ENCODE data around the gene CER1.
A peak's percentile ranks its signal among the peaks of the same experiment; 100 is the strongest.

The CER1 gene

GRCh38 chr9:14722391-14723035 lies at the start of gene CER1:
Gene CER1 (minus strand): TSS chr9:14722733. CDS start chr9:14722672, 61 bp downstream.
- DNase-seq: no peak

- DNase-seq: no peak
Observed at GRCh38 chr9:14770592-14770991, 48.1 kb upstream of the CER1 start.

DNA sequence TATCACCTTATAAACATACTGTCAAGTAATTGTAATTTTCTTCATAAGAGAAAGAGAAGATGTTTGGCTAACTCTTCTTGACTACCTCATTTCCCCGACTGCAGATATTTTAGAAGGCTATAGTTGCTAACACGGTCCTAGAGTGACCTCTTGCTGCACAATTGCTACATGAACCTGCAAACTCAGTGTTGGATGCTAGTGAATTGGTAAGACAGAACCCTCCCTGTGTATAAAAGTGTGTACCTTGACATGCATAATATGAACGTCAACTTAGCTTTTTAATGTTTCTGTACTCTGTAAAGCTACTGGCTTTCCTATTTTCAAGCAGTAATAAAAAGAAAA lies 46.7 kb upstream of the CER1 start:
- peak; percentile 20 for DNase-seq

DNA sequence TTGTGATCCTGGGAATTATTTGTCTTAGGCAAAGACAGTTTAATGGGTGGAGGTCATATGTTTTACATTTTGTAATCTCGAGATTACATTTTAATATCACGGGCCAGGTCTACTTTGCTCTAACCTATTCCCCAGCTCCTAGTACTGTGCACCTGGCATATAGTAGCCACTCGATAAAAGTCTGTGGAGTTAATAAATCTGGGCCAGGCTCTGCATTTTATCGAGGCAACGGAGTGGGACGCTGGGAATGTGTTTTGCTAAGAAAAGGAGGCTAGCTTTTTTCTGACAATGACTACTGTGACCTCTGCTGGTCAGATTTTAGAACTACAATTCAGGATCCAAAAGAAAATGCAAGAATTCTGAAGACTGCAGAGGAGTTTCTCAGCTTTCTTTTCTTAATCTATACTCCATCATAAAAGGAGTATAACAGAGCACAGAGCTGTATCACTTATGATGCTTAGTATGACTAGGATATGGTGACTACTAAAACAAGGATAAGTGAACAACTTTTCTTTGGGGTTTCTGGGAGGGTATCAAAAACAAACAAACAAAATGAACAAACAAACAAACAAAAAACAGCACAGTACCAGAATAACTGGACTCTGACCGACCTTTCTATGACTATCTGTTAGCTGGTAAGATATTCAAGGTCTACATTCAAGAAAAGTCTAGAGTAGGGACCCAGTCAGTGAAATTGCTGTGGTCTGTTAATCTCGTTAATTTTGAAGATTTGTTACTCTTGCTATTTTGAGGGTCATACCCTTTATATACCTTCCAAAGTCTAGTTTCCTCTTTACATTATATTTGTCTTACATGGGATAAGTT lies 46.1 kb upstream of the CER1 start:
- peak; percentile 30 for DNase-seq

DNA sequence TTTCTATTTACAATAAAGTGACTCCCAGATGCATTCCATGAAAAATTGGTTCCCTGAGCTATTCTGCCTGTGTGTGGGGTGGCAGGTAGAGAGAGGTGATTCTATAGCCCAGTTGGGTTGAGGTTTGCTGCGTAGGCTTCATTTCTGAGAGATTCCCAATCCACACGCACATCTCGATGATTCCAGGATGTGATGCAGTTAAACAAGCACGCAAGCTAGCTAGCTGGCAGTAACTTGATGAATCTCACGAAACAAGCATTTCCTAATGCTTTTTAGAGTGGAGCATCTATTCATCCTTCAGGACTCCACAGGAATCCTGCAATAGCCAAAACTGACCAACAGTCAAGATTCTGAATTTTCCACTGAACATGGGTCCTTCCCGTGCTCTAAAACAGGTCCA lies 43.8 kb upstream of the CER1 start:
- DNase-seq: no peak

DNA sequence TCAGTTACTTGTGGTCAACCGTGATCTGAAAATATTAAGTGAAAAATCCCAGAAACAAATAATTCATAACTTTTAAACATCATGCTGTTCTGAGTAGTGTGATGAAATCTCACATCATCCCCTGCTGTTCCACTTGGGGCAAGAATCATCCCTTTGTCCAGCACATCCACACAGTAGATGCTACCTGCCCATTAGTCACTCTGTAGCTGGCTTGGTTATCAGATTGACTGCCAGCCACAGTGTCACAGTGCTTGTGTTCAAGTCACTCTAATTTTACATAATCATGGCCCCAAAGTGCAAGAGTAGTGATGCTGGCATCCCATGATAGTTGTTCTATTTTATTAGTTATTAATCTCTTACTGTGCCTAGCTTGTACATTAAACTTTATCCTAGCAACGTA lies 39.1 kb upstream of the CER1 start:
- no peak for DNase-seq

GRCh38 chr9:14760060-14760459 lies 37.5 kb upstream of the CER1 start:
- DNase-seq: no peak

DNA sequence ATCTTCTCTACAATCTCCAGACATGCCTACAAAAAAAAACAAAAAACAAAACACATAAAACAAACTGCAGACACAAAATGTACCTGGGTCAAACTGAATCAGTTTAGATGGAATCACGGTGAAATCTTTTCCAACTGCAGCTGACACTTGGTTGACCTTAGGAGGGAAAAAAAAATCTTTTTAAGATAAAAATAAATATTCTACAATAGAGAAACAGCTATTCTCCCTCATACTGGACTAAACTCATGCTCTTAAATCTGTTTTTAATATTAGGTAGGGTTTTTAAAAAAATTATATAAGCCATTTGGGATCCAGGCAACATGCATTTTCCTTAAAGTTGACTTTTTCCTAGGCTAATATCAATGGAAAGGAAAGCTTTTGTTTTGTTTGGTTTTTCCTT lies 33.8 kb upstream of the CER1 start:
- DNase-seq: no peak

GRCh38 chr9:14752871-14753270 lies 30.3 kb upstream of the CER1 start:
- peak; percentile 30 for DNase-seq

GRCh38 chr9:14752271-14752670 lies 29.7 kb upstream of the CER1 start:
- DNase-seq: peak; percentile 16

GRCh38 chr9:14750821-14751220 lies 28.3 kb upstream of the CER1 start:
- DNase-seq: no peak

- DNase-seq: no peak
Observed at GRCh38 chr9:14749741-14750211, 27.2 kb upstream of the CER1 start.

- DNase-seq: no peak
Observed at GRCh38 chr9:14748373-14748772, 25.8 kb upstream of the CER1 start.

- no peak for DNase-seq
Observed at GRCh38 chr9:14747111-14747510, 24.6 kb upstream of the CER1 start.

DNA sequence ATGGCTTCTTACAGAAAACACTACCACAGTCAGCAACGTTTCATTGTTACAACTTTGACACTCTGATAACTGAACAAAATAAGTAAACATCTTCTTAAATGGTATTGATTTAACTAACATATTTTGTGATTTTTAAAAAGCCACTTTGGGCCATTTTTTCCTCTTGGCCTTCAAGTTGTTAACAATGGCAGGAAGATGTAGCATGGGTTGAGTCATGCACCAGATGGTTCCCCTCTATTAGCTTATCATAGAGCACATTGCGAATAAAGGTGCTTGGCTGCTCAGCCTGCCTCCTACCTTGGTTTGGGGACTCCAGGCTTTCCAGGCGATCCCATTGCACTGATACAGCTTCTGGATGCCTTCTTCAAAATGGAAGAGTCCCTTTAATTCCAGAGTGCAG lies 24.1 kb upstream of the CER1 start:
- no peak for DNase-seq

DNA sequence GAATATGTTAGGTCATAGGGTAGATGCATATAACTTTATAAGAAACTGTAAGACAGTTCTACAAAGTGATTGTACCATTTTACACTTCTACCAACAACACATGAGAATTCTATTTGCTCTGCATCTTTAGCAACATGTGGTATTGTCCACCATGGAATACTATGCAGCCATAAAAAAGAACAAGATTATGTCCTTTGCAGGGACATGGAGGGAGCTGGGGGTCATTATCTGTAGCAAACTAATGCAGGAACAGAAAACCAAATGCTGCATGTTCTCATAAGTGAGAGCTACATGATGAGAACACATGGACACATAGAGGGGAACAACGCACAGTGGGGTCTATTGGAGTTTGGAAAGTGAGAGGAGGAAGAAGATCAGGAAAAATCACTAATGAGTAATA lies 22.2 kb upstream of the CER1 start:
- DNase-seq: no peak

- no peak for DNase-seq
Observed at GRCh38 chr9:14741369-14741768, 18.8 kb upstream of the CER1 start.

DNA sequence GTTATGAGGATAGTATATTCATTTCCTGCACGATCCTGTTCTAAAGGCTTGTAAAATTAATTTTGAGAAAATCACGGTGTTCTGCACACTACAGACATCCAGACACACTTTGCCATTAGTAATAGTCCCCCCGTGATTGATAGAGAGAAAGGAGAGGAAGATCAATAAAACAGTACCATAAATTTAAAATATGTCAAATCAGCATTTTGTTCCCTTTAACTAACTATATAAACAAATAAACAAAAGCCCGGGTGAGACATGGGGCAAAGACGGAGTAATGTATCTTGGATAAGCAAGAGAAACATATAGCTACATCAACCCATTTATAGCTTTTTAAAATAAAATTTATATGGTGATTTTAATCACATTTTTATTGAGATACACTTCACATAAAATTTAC lies 10.6 kb upstream of the CER1 start:
- DNase-seq: no peak

GRCh38 chr9:14731294-14731981 lies 8.9 kb upstream of the CER1 start:
- no peak for DNase-seq

DNA sequence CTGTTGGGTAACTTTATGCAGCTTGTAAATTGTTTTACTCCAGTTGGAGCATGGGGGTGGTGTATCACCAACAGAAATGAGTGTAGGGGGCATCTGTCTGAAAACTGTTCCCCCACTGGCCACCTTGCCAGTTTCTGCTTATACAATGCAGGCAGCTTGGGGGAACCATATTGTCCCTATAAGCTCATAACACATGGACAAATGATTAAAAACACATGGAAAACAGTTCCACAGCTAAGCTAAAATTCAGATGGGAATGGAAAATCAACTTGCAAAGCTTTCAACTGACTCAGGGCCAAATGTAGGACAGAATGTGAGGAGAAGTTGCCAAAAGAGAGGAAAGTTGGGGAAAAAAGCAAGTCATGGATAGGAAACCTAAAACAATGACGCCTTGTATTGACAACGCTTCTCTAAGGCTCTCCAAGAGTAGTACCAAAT lies 7.9 kb upstream of the CER1 start:
- no peak for DNase-seq

- no peak for DNase-seq
Observed at GRCh38 chr9:14723301-14723700, 768 bp upstream of the CER1 start.

GRCh38 chr9:14719231-14719923 lies 3.2 kb downstream of the CER1 start:
- no peak for DNase-seq

- DNase-seq: no peak
Observed at GRCh38 chr9:14715102-14715501, 7.4 kb downstream of the CER1 start.
